ENCODE data around the gene TCF12.

Gene TCF12

GRCh38 chr15:57111002-57111401 lies 192.6 kb downstream of the TCF12 start:
- Histone ChIP-seq H3K27ac (ENCODE audit: insufficient read depth, low read depth, low read length, poor library complexity, severe bottlenecking) (no peak overlapping the region), H3K9me3 (ENCODE audit: control insufficient read depth, low read length) (no peaks in the 10 kb centered on the region), H3K4me3 (ENCODE audit: insufficient read depth, low read depth, low read length) (no peak overlapping the region), H3K36me3 (ENCODE audit: control insufficient read depth, insufficient read depth, low read length) (no peaks in the 10 kb centered on the region), H3K4me1 (ENCODE audit: control insufficient read depth, insufficient read depth, low read length) (no peaks in the 10 kb centered on the region), H3K27me3 (ENCODE audit: control insufficient read depth, insufficient read depth, low read length, poor library complexity, severe bottlenecking) (no peaks in the 10 kb centered on the region)
- 96% methylated on average over 4 of the region's 4 CpGs for WGBS, 2 experiments

- Histone ChIP-seq H3K4me3 (ENCODE audit: insufficient read depth, low read depth, low read length) (no peak overlapping the region), H3K36me3 (ENCODE audit: control insufficient read depth, insufficient read depth, low read length) (no peaks in the 10 kb centered on the region), H3K9me3 (ENCODE audit: control insufficient read depth, low read length) (no peaks in the 10 kb centered on the region), H3K27me3 (ENCODE audit: control insufficient read depth, insufficient read depth, low read length, poor library complexity, severe bottlenecking) (no peaks in the 10 kb centered on the region), H3K27ac (ENCODE audit: insufficient read depth, low read depth, low read length, poor library complexity, severe bottlenecking) (no peak overlapping the region), H3K4me1 (ENCODE audit: control insufficient read depth, insufficient read depth, low read length) (no peaks in the 10 kb centered on the region)
- WGBS, 2 experiments = 86 to 88% methylated on average over 2 of the region's 2 CpGs
These were observed 193.7 kb downstream of the TCF12 start for GRCh38 chr15:57112178-57112577.

DNA sequence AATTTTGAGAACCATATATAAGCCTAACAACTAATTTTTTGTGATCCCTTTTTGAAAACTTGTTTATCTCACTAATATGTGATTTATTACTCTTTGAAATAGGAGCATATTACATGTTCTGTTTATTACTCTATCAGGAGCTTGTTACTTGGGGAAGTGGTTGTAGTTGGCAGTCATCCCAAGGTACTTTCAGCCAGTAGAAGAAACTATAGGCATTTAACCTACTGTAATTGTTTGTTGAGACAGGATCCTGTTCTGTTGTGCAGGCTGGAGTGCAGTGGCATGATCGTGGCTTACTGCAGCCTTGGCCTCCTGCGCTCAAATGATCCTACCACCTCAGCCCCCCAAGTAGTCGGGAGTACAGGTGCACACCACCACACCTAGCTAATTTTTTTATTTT lies 195.6 kb downstream of the TCF12 start:
- H3K36me3 ChIP-seq (ENCODE audit: control insufficient read depth, insufficient read depth, low read length) = no peaks in the 10 kb centered on the region
- H3K27ac ChIP-seq (ENCODE audit: insufficient read depth, low read depth, low read length, poor library complexity, severe bottlenecking) = no peak overlapping the region
- H3K4me3 ChIP-seq (ENCODE audit: insufficient read depth, low read depth, low read length) = no peak overlapping the region
- 92 to 100% methylated on average over 2 to 3 of the region's 3 CpGs for WGBS, 2 experiments
- H3K4me1 ChIP-seq (ENCODE audit: control insufficient read depth, insufficient read depth, low read length) = no peaks in the 10 kb centered on the region
- H3K27me3 ChIP-seq (ENCODE audit: control insufficient read depth, insufficient read depth, low read length, poor library complexity, severe bottlenecking) = no peaks in the 10 kb centered on the region
- H3K9me3 ChIP-seq (ENCODE audit: control insufficient read depth, low read length) = no peaks in the 10 kb centered on the region

DNA sequence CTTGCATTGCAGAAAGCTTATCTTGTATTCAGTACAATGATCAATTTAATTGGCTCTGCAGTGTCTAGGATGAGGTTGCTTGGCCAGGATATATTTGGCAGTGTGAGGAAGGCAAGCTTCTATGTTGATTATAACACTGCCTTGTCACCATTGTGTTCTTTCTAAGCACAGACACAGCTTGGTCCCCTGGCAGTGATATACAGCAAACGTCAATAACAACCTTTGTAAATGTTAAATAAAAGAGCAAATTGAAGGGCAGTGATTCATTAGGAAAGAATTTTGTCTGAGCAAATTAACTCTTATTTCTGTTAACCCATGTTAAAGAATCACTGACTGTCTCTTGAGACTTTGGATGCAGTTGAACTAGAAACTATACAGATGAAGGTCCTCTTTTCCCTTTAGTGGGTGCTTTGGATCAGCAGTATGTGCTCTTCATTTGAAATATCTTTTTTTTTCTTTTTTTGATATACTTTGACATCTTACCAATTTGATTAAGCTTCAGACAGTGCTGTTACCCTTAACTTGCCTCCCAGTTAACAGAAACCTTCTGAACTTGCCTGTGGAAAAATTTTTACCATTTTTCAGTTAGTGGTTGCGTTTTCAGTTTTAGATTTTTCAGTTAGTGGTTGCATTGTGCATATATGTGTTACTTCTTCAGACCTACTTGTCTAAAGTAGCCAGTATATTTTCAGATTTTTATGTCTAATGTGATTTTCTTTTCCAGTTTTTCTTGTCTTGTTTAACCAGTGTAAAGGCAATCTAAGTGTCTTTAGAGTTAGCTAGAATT lies 199.8 kb downstream of the TCF12 start:
- no peaks in the 10 kb centered on the region for H3K27me3 ChIP-seq (ENCODE audit: control insufficient read depth, insufficient read depth, low read length, poor library complexity, severe bottlenecking)
- H3K4me3 ChIP-seq (ENCODE audit: insufficient read depth, low read depth, low read length) = no peak overlapping the region
- H3K4me1 ChIP-seq (ENCODE audit: control insufficient read depth, insufficient read depth, low read length) = peaks cover 8% of the 10 kb centered on the region
- H3K27ac ChIP-seq (ENCODE audit: insufficient read depth, low read depth, low read length, poor library complexity, severe bottlenecking) = no peak overlapping the region
- H3K9me3 ChIP-seq (ENCODE audit: control insufficient read depth, low read length) = no peaks in the 10 kb centered on the region
- WGBS, 2 experiments = 65 to 83% methylated on average over 2 of the region's 2 CpGs
- H3K36me3 ChIP-seq (ENCODE audit: control insufficient read depth, insufficient read depth, low read length) = no peaks in the 10 kb centered on the region

- Histone ChIP-seq H3K9me3 (ENCODE audit: control insufficient read depth, low read length) (no peaks in the 10 kb centered on the region), H3K36me3 (ENCODE audit: control insufficient read depth, insufficient read depth, low read length) (no peaks in the 10 kb centered on the region), H3K4me1 (ENCODE audit: control insufficient read depth, insufficient read depth, low read length) (peaks cover 8% of the 10 kb centered on the region), H3K27me3 (ENCODE audit: control insufficient read depth, insufficient read depth, low read length, poor library complexity, severe bottlenecking) (no peaks in the 10 kb centered on the region), H3K27ac (ENCODE audit: insufficient read depth, low read depth, low read length, poor library complexity, severe bottlenecking) (peak overlapping the region; percentile 36), H3K4me3 (ENCODE audit: insufficient read depth, low read depth, low read length) (no peak overlapping the region)
- 96 to 100% methylated on average over 2 of the region's 2 CpGs for WGBS, 2 experiments
These were observed 203.8 kb downstream of the TCF12 start for GRCh38 chr15:57122080-57122840.

DNA sequence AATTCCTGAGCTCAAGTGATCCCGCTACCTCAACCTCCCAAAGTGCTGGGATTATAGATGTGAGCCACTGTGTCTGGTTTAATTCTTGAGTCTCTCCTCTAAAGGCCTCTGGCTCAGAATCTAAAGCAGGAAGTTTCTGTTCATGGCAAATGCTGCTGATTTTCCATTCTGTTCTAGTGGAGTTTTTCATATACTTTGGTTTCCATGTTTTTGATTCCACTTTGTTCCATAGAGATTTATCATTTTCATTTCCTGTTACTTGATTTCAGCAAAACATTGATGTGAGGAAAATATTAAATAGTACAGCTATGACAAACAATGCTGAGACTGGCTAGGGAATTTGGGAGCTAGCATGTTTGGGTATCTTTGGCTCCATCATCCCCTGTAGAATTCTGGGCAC lies 205.6 kb downstream of the TCF12 start:
- H3K36me3 ChIP-seq (ENCODE audit: control insufficient read depth, insufficient read depth, low read length) = no peaks in the 10 kb centered on the region
- no peaks in the 10 kb centered on the region for H3K27me3 ChIP-seq (ENCODE audit: control insufficient read depth, insufficient read depth, low read length, poor library complexity, severe bottlenecking)
- no peaks in the 10 kb centered on the region for H3K9me3 ChIP-seq (ENCODE audit: control insufficient read depth, low read length)
- 93 to 97% methylated on average over 1 of the region's 1 CpG for WGBS, 2 experiments
- H3K4me3 ChIP-seq (ENCODE audit: insufficient read depth, low read depth, low read length) = no peak overlapping the region
- H3K27ac ChIP-seq (ENCODE audit: insufficient read depth, low read depth, low read length, poor library complexity, severe bottlenecking) = no peak overlapping the region
- H3K4me1 ChIP-seq (ENCODE audit: control insufficient read depth, insufficient read depth, low read length) = peaks cover 8% of the 10 kb centered on the region

- Histone ChIP-seq H3K27me3 (ENCODE audit: control insufficient read depth, insufficient read depth, low read length, poor library complexity, severe bottlenecking) (no peaks in the 10 kb centered on the region), H3K4me1 (ENCODE audit: control insufficient read depth, insufficient read depth, low read length) (peaks cover 18% of the 10 kb centered on the region), H3K36me3 (ENCODE audit: control insufficient read depth, insufficient read depth, low read length) (no peaks in the 10 kb centered on the region), H3K4me3 (ENCODE audit: insufficient read depth, low read depth, low read length) (no peak overlapping the region), H3K9me3 (ENCODE audit: control insufficient read depth, low read length) (no peaks in the 10 kb centered on the region), H3K27ac (ENCODE audit: insufficient read depth, low read depth, low read length, poor library complexity, severe bottlenecking) (no peak overlapping the region)
- 96 to 97% methylated on average over 3 of the region's 3 CpGs for WGBS, 2 experiments
These were observed 210.6 kb downstream of the TCF12 start for GRCh38 chr15:57129064-57129463.

DNA sequence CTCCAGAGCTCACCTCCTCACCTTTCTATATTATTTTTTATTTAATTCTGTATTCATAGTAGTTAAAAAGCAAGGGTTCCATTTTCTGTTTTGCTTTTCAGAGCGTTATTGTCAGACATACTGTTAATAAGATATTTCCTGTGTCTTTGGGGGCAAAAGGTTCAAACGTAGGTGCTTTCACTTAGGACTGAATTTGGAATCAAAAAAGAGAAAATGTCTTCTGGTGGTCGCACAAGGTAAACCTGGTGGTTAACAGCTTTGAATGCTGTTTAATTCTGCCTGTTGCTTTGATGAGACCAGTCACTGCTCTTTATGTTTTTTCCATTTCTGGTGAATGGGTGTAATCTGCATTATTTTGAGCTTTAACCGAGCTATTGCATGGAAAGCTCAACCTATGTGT lies 212.5 kb downstream of the TCF12 start:
- Histone ChIP-seq H3K36me3 (ENCODE audit: control insufficient read depth, insufficient read depth, low read length) (no peaks in the 10 kb centered on the region), H3K27me3 (ENCODE audit: control insufficient read depth, insufficient read depth, low read length, poor library complexity, severe bottlenecking) (no peaks in the 10 kb centered on the region), H3K27ac (ENCODE audit: insufficient read depth, low read depth, low read length, poor library complexity, severe bottlenecking) (no peak overlapping the region), H3K4me1 (ENCODE audit: control insufficient read depth, insufficient read depth, low read length) (peaks cover 28% of the 10 kb centered on the region), H3K9me3 (ENCODE audit: control insufficient read depth, low read length) (no peaks in the 10 kb centered on the region), H3K4me3 (ENCODE audit: insufficient read depth, low read depth, low read length) (no peak overlapping the region)
- 92 to 93% methylated on average over 4 of the region's 4 CpGs for WGBS, 2 experiments

GRCh38 chr15:57133127-57133968 lies 214.9 kb downstream of the TCF12 start:
- H3K4me3 ChIP-seq (ENCODE audit: insufficient read depth, low read depth, low read length) = no peak overlapping the region
- H3K27ac ChIP-seq (ENCODE audit: insufficient read depth, low read depth, low read length, poor library complexity, severe bottlenecking) = peak overlapping the region; percentile 65
- WGBS, 2 experiments = 67 to 69% methylated on average over 8 of the region's 9 CpGs
- no peaks in the 10 kb centered on the region for H3K9me3 ChIP-seq (ENCODE audit: control insufficient read depth, low read length)
- H3K27me3 ChIP-seq (ENCODE audit: control insufficient read depth, insufficient read depth, low read length, poor library complexity, severe bottlenecking) = no peaks in the 10 kb centered on the region
- no peaks in the 10 kb centered on the region for H3K36me3 ChIP-seq (ENCODE audit: control insufficient read depth, insufficient read depth, low read length)
- H3K4me1 ChIP-seq (ENCODE audit: control insufficient read depth, insufficient read depth, low read length) = peaks cover 28% of the 10 kb centered on the region
